ENCODE measurements around the gene MEGF6. TPM values are rescaled to one million over a fixed set of nuclear protein-coding genes. Genes with fewer than 3 reads are reported as not detected.

Gene MEGF6
- total RNA-seq, 1 donor from 2014 or later: 1.3 TPM

DNA sequence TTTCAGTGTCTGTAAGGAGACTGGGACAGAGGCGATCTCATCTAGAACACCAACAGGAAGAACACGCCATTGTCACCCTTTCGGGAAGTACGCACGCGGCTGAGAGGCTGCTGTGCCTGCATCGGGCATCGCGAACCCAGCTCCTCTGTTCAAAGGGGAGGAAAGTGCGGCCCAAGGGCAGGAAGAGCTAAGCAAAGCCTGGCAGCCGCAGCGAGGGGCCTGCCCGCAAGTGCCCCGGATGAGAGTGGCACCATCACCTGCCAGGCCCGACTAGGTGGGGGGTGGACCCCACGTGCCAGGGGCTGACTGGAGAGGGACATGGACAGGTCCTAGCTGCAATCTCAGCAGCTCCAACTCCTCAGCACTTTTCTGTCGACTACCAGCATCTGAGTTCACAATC, 21.0 kb upstream of the MEGF6 start:
- DNase-seq (ENCODE audit: low read depth) (no peak), FAIRE-seq (no peak)
- H3K4me3 ChIP-seq (ENCODE audit: low read depth, low read length): no peak overlapping the region
- no peak for TF ChIP-seq CTCF (IDR thresholded peaks at IDR 0.05; ENCODE audit: insufficient read depth, low read length, severe bottlenecking)
- no peaks in the 10 kb centered on the region for H3K27me3 ChIP-seq (ENCODE audit: control insufficient read depth, insufficient read depth, low read length)
- H3K36me3 ChIP-seq (ENCODE audit: control insufficient read depth, insufficient read depth, low read length): peaks cover 21% of the 10 kb centered on the region

- no peaks in the 10 kb centered on the region for H3K27me3 ChIP-seq (ENCODE audit: control insufficient read depth, insufficient read depth, low read length)
- H3K4me3 ChIP-seq (ENCODE audit: low read depth, low read length): no peak overlapping the region
- TF ChIP-seq CTCF (IDR thresholded peaks at IDR 0.05; ENCODE audit: insufficient read depth, low read length, severe bottlenecking): no peak
- FAIRE-seq (no peak), DNase-seq (ENCODE audit: low read depth) (no peak)
- peaks cover 19% of the 10 kb centered on the region for H3K36me3 ChIP-seq (ENCODE audit: control insufficient read depth, insufficient read depth, low read length)
These were observed 20.3 kb upstream of the MEGF6 start for GRCh38 chr1:3631320-3632260.

- Histone ChIP-seq H3K27me3 (ENCODE audit: control insufficient read depth, insufficient read depth, low read length) (no peaks in the 10 kb centered on the region), H3K36me3 (ENCODE audit: control insufficient read depth, insufficient read depth, low read length) (peaks cover 18% of the 10 kb centered on the region), H3K4me3 (ENCODE audit: low read depth, low read length) (no peak overlapping the region)
- no peak for FAIRE-seq
- TF ChIP-seq CTCF (IDR thresholded peaks at IDR 0.05; ENCODE audit: insufficient read depth, low read length, severe bottlenecking): no peak
- no peak for DNase-seq (ENCODE audit: low read depth)
These were observed 19.6 kb upstream of the MEGF6 start for GRCh38 chr1:3630914-3631313.

DNA sequence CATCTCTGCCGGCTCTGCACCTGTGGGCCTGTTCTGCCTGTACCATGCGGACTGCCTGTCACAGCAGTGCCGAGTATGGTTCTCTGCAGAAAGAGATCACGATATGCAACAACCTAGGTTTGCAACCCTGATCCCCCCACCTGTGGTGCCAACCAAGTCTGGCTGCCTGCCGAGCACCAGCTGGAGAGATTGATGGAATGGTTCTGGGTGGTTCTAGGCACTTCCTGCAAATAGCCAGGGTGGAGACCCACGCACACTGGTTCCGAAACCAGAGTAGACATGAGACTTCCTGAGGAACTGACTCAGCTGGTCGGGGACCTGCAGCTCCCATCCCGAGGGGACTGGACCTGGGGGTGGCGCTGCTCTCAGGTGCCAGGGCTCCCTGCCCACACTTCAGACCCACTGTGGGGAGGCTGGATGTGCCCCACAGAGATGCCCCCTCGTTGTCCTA, 18.9 kb upstream of the MEGF6 start:
- peaks cover 18% of the 10 kb centered on the region for H3K36me3 ChIP-seq (ENCODE audit: control insufficient read depth, insufficient read depth, low read length)
- no peak overlapping the region for H3K4me3 ChIP-seq (ENCODE audit: low read depth, low read length)
- DNase-seq (ENCODE audit: low read depth): no peak
- no peaks in the 10 kb centered on the region for H3K27me3 ChIP-seq (ENCODE audit: control insufficient read depth, insufficient read depth, low read length)
- FAIRE-seq: no peak
- TF ChIP-seq CTCF (IDR thresholded peaks at IDR 0.05; ENCODE audit: insufficient read depth, low read length, severe bottlenecking): no peak

DNA sequence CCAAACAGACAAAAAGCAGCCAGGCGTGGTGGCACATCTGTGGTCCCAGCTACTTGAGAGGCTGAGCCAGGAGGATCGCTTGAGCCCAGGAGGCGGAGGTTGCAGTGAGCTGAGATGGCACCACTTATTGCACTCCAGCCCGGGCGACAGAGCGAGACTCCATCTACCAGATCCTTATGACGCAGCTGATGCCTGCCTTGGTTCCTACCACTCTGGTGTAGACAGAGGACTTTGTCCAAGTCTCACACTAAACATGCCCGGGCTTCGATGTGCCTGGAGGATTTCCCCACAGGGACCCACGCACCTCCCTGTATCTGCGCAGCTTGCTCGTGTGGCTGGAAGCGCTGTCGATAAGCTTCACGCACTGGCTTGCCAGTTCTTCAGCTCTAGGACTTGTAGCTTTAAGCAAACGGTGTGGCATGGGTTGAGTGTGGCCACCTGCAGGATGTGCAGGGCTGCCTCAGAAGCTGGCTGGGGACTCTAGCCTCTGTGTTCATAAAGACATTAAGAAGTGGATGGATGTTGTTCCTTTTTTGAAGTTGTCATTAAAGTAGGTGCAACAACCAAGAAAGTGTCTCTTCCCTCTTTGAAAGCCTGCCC, 18.4 kb upstream of the MEGF6 start:
- peaks cover 15% of the 10 kb centered on the region for H3K36me3 ChIP-seq (ENCODE audit: control insufficient read depth, insufficient read depth, low read length)
- FAIRE-seq (no peak), DNase-seq (ENCODE audit: low read depth) (no peak)
- no peak for TF ChIP-seq CTCF (IDR thresholded peaks at IDR 0.05; ENCODE audit: insufficient read depth, low read length, severe bottlenecking)
- no peaks in the 10 kb centered on the region for H3K27me3 ChIP-seq (ENCODE audit: control insufficient read depth, insufficient read depth, low read length)
- no peak overlapping the region for H3K4me3 ChIP-seq (ENCODE audit: low read depth, low read length)
